NCI-H2171 treated with DMSO at 0.1 percent for 48 hours (cell line): Measurements from ENCODE around the gene SNAP47.
"Not testable (repeated sequence)": the region's sequence is repeated elsewhere in the genome, so short reads cannot be mapped to it uniquely, and the experiment has no call there.

Source experiments
- DNase-seq: peaks from one replicate; lab custom pipeline; 2025; lab: John Stamatoyannopoulos, UW

The SNAP47 gene

GRCh38 chr1:227734856-227735538 lies at the start of gene SNAP47, which contains the start of gene JMJD4:
TSS of gene SNAP47 (plus strand) at chr1:227735435. CDS start at chr1:227747737, 12,302 bp downstream.
TSS of gene JMJD4 (minus strand) at chr1:227735302. CDS start at chr1:227735273, 29 bp downstream.
- DNase-seq, result peak; percentile 88

GRCh38 chr1:227685807-227686206 lies 49.4 kb upstream of the SNAP47 start:
- DNase-seq, result no peak

GRCh38 chr1:227697321-227697864 lies 37.8 kb upstream of the SNAP47 start:
- no peak for DNase-seq

GRCh38 chr1:227701631-227702030 lies 33.6 kb upstream of the SNAP47 start:
- DNase-seq, result not testable (repeated sequence)

GRCh38 chr1:227707846-227708245 lies 27.4 kb upstream of the SNAP47 start:
- no peak for DNase-seq

- DNase-seq, result no peak
These were observed 25.8 kb upstream of the SNAP47 start for GRCh38 chr1:227709451-227709850.

GRCh38 chr1:227710474-227710873 lies 24.8 kb upstream of the SNAP47 start:
- not testable (repeated sequence) for DNase-seq

- DNase-seq, result no peak
These were observed 22.6 kb upstream of the SNAP47 start for GRCh38 chr1:227712648-227713047.

GRCh38 chr1:227718932-227719331 lies 16.3 kb upstream of the SNAP47 start:
- no peak for DNase-seq

- DNase-seq, result no peak
These were observed 11.8 kb upstream of the SNAP47 start for GRCh38 chr1:227723474-227723873.

GRCh38 chr1:227725046-227725445 lies 10.2 kb upstream of the SNAP47 start:
- peak; percentile 1 for DNase-seq

- DNase-seq, result no peak
These were observed 8.9 kb upstream of the SNAP47 start for GRCh38 chr1:227726318-227726717.

- no peak for DNase-seq
These were observed 8.2 kb upstream of the SNAP47 start for GRCh38 chr1:227726924-227727599.

GRCh38 chr1:227728059-227728891 lies 7.0 kb upstream of the SNAP47 start:
- DNase-seq, result peak; percentile 71

GRCh38 chr1:227728892-227729143 lies 6.4 kb upstream of the SNAP47 start:
- DNase-seq, result no peak

- DNase-seq, result peak; percentile 10
These were observed 5.9 kb upstream of the SNAP47 start for GRCh38 chr1:227729144-227729880.

GRCh38 chr1:227729881-227730629 lies 5.2 kb upstream of the SNAP47 start:
- DNase-seq, result peak; percentile 51

GRCh38 chr1:227730630-227731151 lies 4.5 kb upstream of the SNAP47 start:
- DNase-seq, result no peak

GRCh38 chr1:227731241-227731677 lies 4.0 kb upstream of the SNAP47 start:
- no peak for DNase-seq

- no peak for DNase-seq
These were observed 3.3 kb upstream of the SNAP47 start for GRCh38 chr1:227731696-227732585.
